NK-92 (cell line): ENCODE measurements around the gene CIAPIN1.
"Not testable (repeated sequence)": the region's sequence is repeated elsewhere in the genome, so short reads cannot be mapped to it uniquely, and the experiment has no call there.

Experiments
- DNase-seq: peaks from one replicate; lab custom pipeline; 2025; ENCODE audit not compliant: unreplicated experiment; lab: John Stamatoyannopoulos, UW

CIAPIN1 gene

DNA sequence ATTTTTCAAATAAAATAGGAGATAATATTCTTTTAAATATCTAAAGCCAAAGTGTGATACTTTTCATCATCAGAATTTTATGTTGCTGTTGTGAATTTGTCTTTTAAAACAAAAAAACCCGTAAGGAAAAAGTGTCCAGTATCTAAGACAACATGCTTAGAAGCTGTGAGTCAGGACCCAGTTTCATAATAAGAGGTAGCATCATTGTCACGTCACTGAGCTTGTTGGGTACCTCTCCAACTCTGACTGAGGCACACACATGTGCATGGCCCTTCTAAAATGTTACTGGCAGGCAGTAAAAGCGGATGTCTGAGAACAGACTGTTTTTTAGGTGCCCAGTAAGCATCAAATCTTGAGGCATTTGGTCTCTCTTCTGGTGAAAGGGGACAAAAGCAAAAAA is 2.5 kb downstream of the CIAPIN1 start:
- no peak for DNase-seq

DNA sequence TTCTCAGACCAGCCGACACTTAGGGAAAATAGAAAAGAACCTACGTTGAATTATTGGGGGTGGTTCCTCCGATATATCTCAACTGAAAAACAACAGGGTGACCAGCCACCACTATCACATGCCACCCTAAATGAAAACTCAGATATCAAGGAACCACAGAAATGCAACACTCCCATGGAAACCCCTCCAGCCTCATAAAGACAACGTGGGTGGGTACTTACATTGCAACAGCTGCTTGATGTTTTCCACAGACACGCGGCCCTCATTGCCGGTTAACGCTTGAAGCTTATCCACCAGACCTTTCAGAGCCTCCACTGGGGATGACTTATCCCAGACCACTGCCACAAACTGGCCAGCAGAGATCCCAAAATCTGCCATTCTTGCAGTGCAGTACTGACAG is 6.6 kb downstream of the CIAPIN1 start:
- DNase-seq, result not testable (repeated sequence)

DNA sequence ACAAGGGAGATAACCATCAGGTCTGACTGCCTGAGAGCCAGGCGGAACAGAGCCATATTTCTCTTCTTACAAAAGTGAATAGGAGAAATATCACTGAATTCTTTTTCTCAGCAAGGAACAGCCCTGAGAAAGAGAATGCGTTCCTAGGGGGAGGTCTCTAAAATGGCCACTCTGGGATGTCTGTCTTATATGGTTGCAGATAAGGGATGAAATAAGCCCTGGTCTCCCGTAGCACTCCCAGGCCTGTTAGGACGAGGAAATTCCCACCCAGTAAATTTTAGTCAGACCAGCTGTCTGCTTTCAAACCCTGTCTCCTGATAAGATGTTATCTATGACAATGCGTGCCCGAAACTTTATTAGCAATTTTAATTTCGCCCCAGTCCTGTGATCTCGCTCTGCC is 7.2 kb downstream of the CIAPIN1 start:
- not testable (repeated sequence) for DNase-seq

- no peak for DNase-seq
Measured at GRCh38 chr16:57435838-57436237, 11.3 kb downstream of the CIAPIN1 start.

DNA sequence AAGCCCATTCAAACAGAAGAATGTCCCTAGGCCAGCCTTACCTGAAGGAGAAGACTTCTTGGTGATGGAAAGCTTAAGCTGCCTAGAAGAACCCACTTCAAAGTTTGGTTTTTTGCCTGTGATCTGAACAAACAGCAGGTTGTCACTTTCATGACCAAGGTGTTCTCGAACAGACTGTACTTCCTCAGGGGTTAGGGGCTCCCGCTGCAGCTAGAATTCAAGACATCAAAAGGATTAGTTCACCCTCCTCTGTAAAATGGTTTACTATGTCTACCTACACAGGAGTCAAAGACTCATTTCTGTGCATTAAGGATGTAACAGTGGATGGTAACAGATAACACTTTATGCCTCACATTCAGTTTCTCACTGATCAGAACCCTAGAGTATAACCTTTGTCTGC is 13.2 kb downstream of the CIAPIN1 start:
- DNase-seq, result no peak

- DNase-seq, result no peak
Measured at GRCh38 chr16:57432989-57433388, 14.2 kb downstream of the CIAPIN1 start.

- no peak for DNase-seq
Measured at GRCh38 chr16:57432505-57432904, 14.7 kb downstream of the CIAPIN1 start.

DNA sequence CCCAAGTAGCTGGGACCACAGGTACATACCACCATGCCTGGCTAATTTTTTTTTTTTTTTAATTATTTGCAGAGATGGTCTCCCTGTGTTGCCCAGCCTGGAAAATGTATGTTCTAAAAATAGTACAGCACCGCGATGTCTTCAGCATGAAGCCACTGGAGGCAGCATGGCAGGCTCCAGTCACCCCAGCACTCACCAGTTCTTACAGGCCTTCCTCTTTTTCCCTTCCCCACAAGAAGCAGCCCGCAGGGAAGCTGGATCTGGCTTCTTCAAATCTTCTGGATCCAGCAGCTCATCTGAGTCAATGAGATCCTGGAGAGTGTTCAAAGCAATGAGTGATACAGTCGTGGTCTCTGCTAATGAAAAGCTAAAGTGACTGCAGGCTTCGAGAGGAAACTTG is 16.2 kb downstream of the CIAPIN1 start:
- DNase-seq, result no peak

DNA sequence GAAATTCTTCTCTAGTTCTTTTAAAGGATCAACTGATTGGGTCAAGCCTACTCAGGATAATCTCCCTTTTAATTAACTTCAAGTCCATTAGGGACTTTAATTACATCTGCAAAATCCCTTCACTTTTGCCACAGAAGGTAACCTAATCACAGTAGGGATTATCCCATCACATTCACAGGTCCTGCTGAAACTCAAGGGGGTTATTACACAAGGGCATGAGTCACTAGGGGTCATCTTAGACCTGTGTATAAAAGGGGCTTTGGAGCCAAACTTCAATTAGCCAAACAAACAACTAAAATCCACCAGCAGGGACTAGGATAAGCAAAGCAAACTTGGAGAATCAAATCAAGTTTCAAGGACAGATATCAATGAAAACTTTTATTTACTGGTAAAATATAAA is 19.4 kb downstream of the CIAPIN1 start:
- DNase-seq, result no peak

DNA sequence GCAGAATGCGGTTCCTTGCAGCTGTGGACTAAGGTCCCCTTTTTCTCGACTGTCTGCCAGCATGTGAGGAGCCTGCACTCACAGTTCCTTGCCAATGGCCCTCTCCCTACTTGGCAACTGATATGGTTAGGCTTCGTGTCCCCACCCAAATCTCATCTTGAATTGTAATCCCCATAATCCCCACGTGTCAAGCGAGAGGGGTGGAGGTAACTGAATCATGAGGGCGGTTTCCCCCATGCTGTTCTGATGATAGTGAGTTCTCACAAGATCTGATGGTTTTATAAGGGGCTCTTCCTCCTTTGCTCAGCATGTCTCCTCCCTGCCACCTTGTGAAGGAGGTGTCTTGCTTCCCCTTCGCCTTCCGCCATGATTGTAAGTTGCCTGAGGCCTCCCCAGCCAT is 19.9 kb downstream of the CIAPIN1 start:
- DNase-seq, result no peak

DNA sequence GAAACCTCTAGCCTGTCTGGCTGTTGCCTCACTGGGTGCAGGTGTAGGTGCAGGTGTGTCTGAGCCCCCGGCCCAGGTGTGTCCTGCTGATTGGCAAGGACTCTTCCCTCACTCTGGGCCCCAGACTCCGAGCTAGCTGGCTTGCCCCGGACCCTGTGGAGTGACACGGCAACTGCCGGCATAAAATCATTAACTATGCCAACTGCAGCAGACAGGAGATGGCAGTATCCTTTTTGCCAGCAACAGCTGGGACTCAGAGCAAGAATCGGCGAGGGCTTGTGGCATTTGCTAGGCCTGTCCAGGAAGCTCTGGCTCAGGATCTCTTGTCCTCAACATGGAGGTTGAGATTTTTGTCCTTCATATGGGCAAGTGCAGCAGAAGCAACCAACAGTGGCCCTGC is 20.8 kb downstream of the CIAPIN1 start:
- DNase-seq, result no peak

DNA sequence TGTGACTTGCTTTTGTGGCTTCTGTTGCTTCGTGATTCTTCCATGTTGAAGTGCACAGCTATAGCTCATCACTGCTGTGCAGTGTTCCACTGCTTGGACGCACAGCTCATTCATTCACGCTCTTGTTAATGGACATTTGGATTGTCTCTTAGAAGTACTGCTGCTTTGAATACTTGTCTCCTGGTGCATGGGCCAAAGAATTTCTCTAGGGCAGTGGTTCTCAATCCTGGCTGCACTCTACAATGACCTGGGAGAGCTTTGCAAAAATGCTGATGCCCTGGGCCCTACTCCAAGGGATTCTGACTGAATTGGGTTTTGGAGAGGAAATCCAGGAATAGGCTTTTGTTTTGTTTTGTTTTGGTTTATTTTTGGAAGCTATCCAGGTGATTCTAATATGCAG is 22.6 kb downstream of the CIAPIN1 start:
- no peak for DNase-seq

GRCh38 chr16:57423152-57423551 is 24.0 kb downstream of the CIAPIN1 start:
- DNase-seq, result no peak

DNA sequence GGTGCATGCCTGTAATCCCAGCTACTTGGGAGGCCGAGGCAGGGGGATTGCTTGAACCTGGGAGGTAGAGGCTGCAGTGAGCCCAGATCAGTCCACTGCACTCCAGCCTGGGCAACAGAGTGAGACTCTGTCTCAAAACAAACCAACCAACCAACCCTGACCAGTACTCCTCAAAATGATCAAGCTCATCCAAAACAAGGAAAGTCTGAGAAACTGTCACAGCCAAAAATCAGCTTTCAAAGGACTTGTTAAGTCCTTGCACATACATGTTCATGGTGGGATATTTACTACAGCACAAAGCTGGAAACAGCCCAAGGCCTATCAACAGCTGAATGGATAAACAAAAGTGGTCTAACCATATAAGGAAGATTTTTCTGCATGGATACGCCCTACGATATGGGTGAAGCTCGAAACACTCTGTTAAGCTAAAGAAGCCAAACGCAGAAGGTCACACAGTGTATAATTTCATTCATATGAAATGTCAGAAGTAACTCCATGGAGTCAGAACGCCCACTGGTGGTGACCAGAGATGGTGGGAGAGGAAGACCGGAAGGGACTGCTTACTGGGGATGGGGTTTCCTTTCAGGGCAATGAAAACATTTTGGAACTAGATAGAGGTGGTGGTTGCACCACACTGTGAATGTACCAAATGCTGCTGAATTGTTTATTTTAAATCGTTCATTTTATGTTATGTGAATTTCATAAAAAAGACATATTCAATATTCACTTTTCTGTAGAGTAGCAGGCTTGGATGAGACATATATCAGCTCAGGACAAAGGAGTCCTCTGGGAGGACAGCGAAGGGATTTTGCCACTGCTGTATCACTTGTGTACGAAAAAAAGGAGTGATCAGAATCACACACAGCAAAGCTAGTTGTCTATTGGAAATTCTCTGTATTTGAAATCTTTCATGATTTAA is 24.9 kb downstream of the CIAPIN1 start:
- no peak for DNase-seq

- no peak for DNase-seq
Measured at GRCh38 chr16:57419506-57419905, 27.7 kb downstream of the CIAPIN1 start.

- no peak for DNase-seq
Measured at GRCh38 chr16:57416084-57416483, 31.1 kb downstream of the CIAPIN1 start.

DNA sequence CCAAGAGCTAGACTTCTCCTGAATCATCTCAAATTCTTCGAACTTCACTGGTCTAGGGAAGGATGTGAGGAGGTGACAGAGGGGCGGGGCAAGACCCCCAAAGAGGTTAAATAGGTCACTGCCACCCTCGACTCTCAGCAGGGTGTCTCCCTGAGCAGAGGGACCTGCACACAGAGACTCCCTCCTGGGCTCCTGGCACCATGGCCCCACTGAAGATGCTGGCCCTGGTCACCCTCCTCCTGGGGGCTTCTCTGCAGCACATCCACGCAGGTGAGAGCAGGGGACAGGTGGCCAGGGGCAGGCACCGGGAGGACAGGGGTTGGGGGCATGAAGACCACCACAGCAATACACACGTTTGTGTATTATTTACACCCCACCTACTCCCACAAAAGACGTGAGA is 33.5 kb downstream of the CIAPIN1 start:
- no peak for DNase-seq

DNA sequence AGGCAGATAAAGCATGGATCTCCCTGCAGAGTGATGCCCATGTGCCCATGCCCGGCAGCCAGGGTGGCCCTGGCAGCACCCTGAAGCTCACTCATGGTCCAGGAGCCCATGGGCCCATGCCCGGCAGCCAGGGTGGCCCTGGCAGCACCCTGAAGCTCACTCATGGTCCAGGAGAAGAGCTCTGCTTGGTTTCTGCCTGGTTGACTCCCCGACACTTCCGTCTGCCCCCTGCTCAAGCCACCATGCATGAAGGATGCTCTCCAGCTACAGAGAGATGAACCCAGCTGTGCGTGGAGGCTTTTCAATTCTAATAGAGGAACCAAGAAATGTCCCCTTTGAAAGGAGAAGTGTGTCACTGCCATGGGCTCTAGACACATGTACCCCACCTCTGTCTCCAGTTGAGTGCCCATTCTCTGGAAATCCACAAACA is 33.9 kb downstream of the CIAPIN1 start:
- no peak for DNase-seq

DNA sequence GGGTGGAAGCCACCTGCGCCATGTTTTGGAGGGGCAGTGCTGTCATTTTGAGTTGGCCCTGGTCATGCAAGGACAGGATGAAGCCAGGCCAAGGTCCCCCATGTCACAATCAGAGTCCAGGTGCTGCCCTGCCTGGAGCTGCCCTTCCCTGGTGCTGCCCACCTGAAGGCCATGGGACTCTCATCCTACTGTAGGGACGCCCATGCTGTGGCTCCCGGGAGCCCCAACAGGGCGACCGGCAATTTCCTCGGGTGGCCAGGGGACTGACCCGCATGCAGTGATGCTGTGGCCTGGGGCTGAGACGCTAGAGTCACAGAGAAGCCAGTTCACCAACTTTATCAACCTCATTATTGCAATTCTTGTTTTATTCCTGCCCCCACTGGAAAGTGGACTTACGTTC is 34.6 kb downstream of the CIAPIN1 start:
- DNase-seq, result no peak

GRCh38 chr16:57411362-57411976 is 35.7 kb downstream of the CIAPIN1 start:
- DNase-seq, result no peak

DNA sequence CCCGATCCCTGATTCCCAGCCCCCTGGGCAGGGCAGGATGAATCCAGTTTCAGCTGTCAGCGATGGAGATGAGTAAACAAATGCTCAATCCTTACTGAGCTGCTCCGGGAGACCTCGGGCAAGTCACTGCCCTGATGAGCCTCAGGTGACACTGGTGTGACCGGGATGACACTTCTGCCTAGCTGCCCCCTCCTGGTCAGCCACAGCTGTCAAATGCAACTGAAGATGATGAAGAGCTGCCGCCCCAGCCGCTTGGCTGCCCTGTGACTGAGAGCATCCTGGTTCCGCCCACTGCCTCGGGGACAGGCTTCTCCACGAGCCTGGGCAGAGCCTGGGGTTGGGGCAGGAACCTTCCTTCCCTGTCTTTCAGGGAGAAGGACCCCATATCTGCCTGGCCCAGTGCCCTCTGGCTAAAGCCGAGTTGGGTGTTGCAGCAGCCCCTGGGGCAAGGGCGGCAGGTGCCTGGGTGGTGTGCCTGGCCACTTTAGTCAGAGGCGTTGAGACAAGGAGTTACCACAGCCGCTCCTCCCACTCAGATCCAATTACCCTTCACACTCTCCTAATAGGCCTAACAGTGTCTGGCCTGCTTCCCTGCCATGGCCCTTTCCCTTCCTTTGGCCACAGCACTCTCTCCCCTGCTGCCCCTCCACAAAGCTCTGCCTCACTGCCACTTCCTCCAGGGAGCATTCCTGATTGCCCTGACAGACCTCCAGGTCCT is 37.2 kb downstream of the CIAPIN1 start:
- DNase-seq, result no peak

GRCh38 chr16:57409065-57409464 is 38.1 kb downstream of the CIAPIN1 start:
- no peak for DNase-seq
